D721Med (cell line): Measurements from ENCODE around the gene PNRC2.

Source experiments
- DNase-seq: peaks from one replicate; pipeline ENCODE4 v3.0.0; 2011; ENCODE audit warnings: low spot score; ENCODE audit not compliant: insufficient read length
- FAIRE-seq: peaks from 2 replicates; lab custom pipeline; 2011; peaks lifted over from hg19 to GRCh38; lab: Jason Lieb, UNC
- CTCF ChIP-seq: IDR thresholded peaks from 2 replicates; pipeline ENCODE4 v1.5.1; 2012; ENCODE audit warnings: mild to moderate bottlenecking, control low read depth; ENCODE audit not compliant: insufficient read depth; ENCODE audit errors: missing control alignments

Gene PNRC2

GRCh38 chr1:23927097-23927496 lies 32.5 kb upstream of the PNRC2 start:
- FAIRE-seq (no peak), DNase-seq (no peak)
- no peak for TF ChIP-seq CTCF

GRCh38 chr1:23928789-23929188 lies 30.8 kb upstream of the PNRC2 start:
- no peak for TF ChIP-seq CTCF
- DNase-seq (no peak), FAIRE-seq (no peak)

GRCh38 chr1:23930270-23930669 lies 29.4 kb upstream of the PNRC2 start:
- no peak for TF ChIP-seq CTCF
- FAIRE-seq = no peak
- DNase-seq = no peak

GRCh38 chr1:23930861-23931490 lies 28.7 kb upstream of the PNRC2 start:
- FAIRE-seq = no peak
- TF ChIP-seq CTCF = no peak
- DNase-seq = no peak

- no peak for TF ChIP-seq CTCF
- DNase-seq = no peak
- no peak for FAIRE-seq
Measured at GRCh38 chr1:23931491-23931880, 28.1 kb upstream of the PNRC2 start.

GRCh38 chr1:23936481-23937176 lies 23.0 kb upstream of the PNRC2 start:
- no peak for DNase-seq
- no peak for TF ChIP-seq CTCF
- FAIRE-seq = no peak

- TF ChIP-seq CTCF = no peak
- DNase-seq (no peak), FAIRE-seq (no peak)
Measured at GRCh38 chr1:23947366-23947765, 12.3 kb upstream of the PNRC2 start.
